Erythroblast (primary cell): Measurements from ENCODE around the gene PUS7.

Source experiments
- GATA1 ChIP-seq: IDR thresholded peaks from 2 replicates; pipeline ENCODE4 v1.6.1; 2011; ENCODE audit warnings: low read depth, mild to moderate bottlenecking, control low read depth, low read length, moderate library complexity
- POLR2A ChIP-seq: IDR thresholded peaks from 2 replicates; pipeline ENCODE4 v1.6.1; 2011; ENCODE audit warnings: mild to moderate bottlenecking, low read length

DNA sequence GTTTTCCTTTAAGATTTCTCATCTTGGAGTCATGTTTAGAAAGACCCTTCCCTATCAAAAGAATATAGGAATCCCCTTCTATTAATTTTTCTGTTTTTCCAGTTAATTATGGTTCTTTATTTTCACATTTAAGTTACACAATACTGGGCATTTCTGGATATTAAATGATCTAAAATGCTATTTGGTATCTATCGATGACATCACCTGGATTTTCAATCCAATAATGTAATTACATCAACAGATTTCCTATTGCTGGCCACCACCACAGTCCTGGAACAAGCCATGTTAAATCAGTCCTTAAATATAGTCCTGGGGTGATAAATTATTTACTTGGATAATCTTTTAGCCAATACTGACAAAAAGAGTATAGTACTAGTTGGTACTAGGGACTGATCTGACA, 48.0 kb downstream of the PUS7 start:
- TF ChIP-seq POLR2A, result no peak
- no peak for TF ChIP-seq GATA1
